K562 (cell line): ENCODE results near the gene ARMC9. TPM values are rescaled to one million over a fixed set of nuclear protein-coding genes. Genes with fewer than 3 reads are reported as not detected.
"Not testable (repeated sequence)": the region's sequence is repeated elsewhere in the genome, so short reads cannot be mapped to it uniquely, and the experiment has no call there.

ENCODE experiments used
- ATAC-seq: fragments of 200-7000 bp; cut with Tn5 transposase; 3 replicates; pipeline ENCODE4 v1.9.1; 2020; ENCODE audit warnings: moderate library complexity
- BruUV-seq: library from RNA; stranded (reverse); fragments of 400-500 nt; replicated peaks from 2 replicates; lab custom pipeline; 2021; lab: Mats Ljungman, UMichigan
- CTCF ChIA-PET: fragments of 300-600 bp; formaldehyde crosslinking; extraction: SDS; loops from one replicate; lab custom pipeline; 2021; ENCODE audit warnings: low intra/inter-chr PET ratio; lab: Yijun Ruan, JAX
- POLR2A ChIA-PET: fragments of 300-600, 350-650 bp; sonication (Branson Sonifier 250); formaldehyde crosslinking; extraction: SDS; loops from one replicate; lab custom pipeline; 2021; ENCODE audit warnings: antibody characterized with exemption, inconsistent platforms; lab: Yijun Ruan, JAX
- DNase-seq, 4 experiments: peaks; one replicate each; pipeline versions ENCODE4 v3.0.0 to v3.0.0-alpha.2; 2011 to 2018; ENCODE audit warnings: low spot score in 3 of 4, mixed read lengths in 3 of 4; ENCODE audit errors: extremely low read depth in 1 of 4
- FAIRE-seq: peaks from 2 replicates; lab custom pipeline; 2011; peaks lifted over from hg19 to GRCh38; lab: Jason Lieb, UNC
- H2AFZ ChIP-seq: 2 replicates; pipeline ENCODE4 v1.6.0; 2011; ENCODE audit warnings: low read depth, low read length, control low read depth, inconsistent platforms
- H3K27ac ChIP-seq: fragments of 200-600 bp; 3 replicates; pipeline ENCODE4 v1.8.0; 2011; ENCODE audit warnings: low read depth, mild to moderate bottlenecking, control low read depth, inconsistent platforms, low read length, moderate library complexity, mixed read lengths; ENCODE audit errors: extremely low read depth
- H3K27me3 ChIP-seq, 2 experiments: fragments of 300-600 bp in 1 of 2; 2 replicates in 1 of 2; 3 replicates in 1 of 2; pipeline versions ENCODE4 v1.6.0 to v1.8.0; 2011; ENCODE audit warnings: inconsistent platforms in 2 of 2, low read length in 2 of 2, mild to moderate bottlenecking in 1 of 2, mixed read lengths in 1 of 2, moderate library complexity in 1 of 2; ENCODE audit not compliant: control insufficient read depth in 2 of 2, insufficient read depth in 2 of 2
- H3K36me3 ChIP-seq: fragments of 300-600 bp; 3 replicates; pipeline ENCODE4 v1.8.0; 2011; ENCODE audit warnings: mild to moderate bottlenecking, low read length, inconsistent platforms; ENCODE audit not compliant: control insufficient read depth, insufficient read depth
- H3K4me1 ChIP-seq, 2 experiments: fragments of 200-600 bp in 1 of 2; replicated peaks in 1 of 2; 2 replicates in 1 of 2; 3 replicates in 1 of 2; pipeline versions ENCODE4 v1.5.1 to v1.8.0; 2011; ENCODE audit warnings: inconsistent platforms in 2 of 2, low read length in 2 of 2, mild to moderate bottlenecking in 1 of 2, mixed read lengths in 1 of 2, moderate library complexity in 1 of 2; ENCODE audit not compliant: control insufficient read depth in 2 of 2, insufficient read depth in 2 of 2
- H3K4me2 ChIP-seq: 2 replicates; pipeline ENCODE4 v1.6.1; 2011; ENCODE audit warnings: low read length, control low read depth, inconsistent platforms, mixed read lengths; ENCODE audit not compliant: insufficient read depth
- H3K4me3 ChIP-seq: fragments of 200-600 bp; sonication (generic), shearing (Covaris generic); 2 replicates; pipeline ENCODE4 v1.5.1; 2016; ENCODE audit warnings: control low read depth, inconsistent platforms
- H3K79me2 ChIP-seq: fragments of 200-600 bp; 3 replicates; pipeline ENCODE4 v1.8.0; 2011; ENCODE audit warnings: low read length, inconsistent platforms; ENCODE audit not compliant: control insufficient read depth, insufficient read depth
- H3K9ac ChIP-seq, 2 experiments: 2 replicates each; pipeline versions ENCODE4 v1.6.0 to v1.6.1; 2011; ENCODE audit warnings: low read depth in 2 of 2, low read length in 2 of 2, control low read depth in 1 of 2, inconsistent platforms in 1 of 2, mild to moderate bottlenecking in 1 of 2, mixed read lengths in 1 of 2; ENCODE audit not compliant: insufficient read depth in 1 of 2
- H3K9me1 ChIP-seq: one replicate; pipeline ENCODE4 v1.6.0; 2011; ENCODE audit warnings: inconsistent platforms, mild to moderate bottlenecking, low read length, moderate library complexity; ENCODE audit not compliant: control insufficient read depth, insufficient read depth
- H3K9me3 ChIP-seq: replicated peaks from 2 replicates; pipeline ENCODE4 v1.5.1; 2011; ENCODE audit warnings: low read depth, low read length, inconsistent platforms; ENCODE audit not compliant: control insufficient read depth, insufficient read depth
- H4K20me1 ChIP-seq: replicated peaks from 2 replicates; pipeline ENCODE4 v1.6.1; 2011; ENCODE audit warnings: low read length, inconsistent platforms, mixed read lengths; ENCODE audit not compliant: control insufficient read depth, insufficient read depth
- ASH1L ChIP-seq: fragments of 450-650 bp; IDR thresholded peaks from 2 replicates; pipeline ENCODE4 v1.6.1; 2018; ENCODE audit warnings: borderline replicate concordance, mild to moderate bottlenecking, low read depth; ENCODE audit not compliant: partially characterized antibody
- BHLHE40 ChIP-seq: IDR thresholded peaks from 2 replicates; pipeline ENCODE4 v1.6.1; 2011; ENCODE audit warnings: low read length, improper control_type of control experiment
- HNRNPLL ChIP-seq: fragments of 200-400 bp; formaldehyde crosslinking; IDR thresholded peaks from 2 replicates; pipeline ENCODE4 v1.6.1; 2017; ENCODE audit warnings: low read length, low read depth, mild to moderate bottlenecking; ENCODE audit not compliant: poor library complexity, severe bottlenecking
- KDM5B ChIP-seq: fragments of 200-600 bp; sonication (generic); IDR thresholded peaks from 2 replicates; pipeline ENCODE4 v1.6.1; 2012; ENCODE audit warnings: low read depth, mild to moderate bottlenecking, moderate library complexity, low read length, control low read depth, inconsistent platforms; ENCODE audit not compliant: insufficient replicate concordance
- NR2F6 ChIP-seq: fragments of 450-650 bp; formaldehyde crosslinking; IDR thresholded peaks from 2 replicates; pipeline ENCODE4 v1.4.0; 2020; ENCODE audit warnings: mild to moderate bottlenecking
- POLR2H ChIP-seq: IDR thresholded peaks from 2 replicates; pipeline ENCODE4 v1.6.1; 2016; ENCODE audit warnings: missing genetic modification characterization, low read depth, mild to moderate bottlenecking, control low read depth, missing compliant biosample characterization, moderate library complexity
- PPARD ChIP-seq: fragments of 250-450 bp; sonication (Bioruptor Pico); IDR thresholded peaks from 2 replicates; pipeline ENCODE4 v1.8.0; 2022; ENCODE audit warnings: inconsistent platforms, mild to moderate bottlenecking, moderate library complexity
- PTBP1 ChIP-seq: fragments of 200-400 bp; formaldehyde crosslinking; IDR thresholded peaks from 2 replicates; pipeline ENCODE4 v1.6.1; 2017; ENCODE audit warnings: low read depth, low read length
- RBFOX2 ChIP-seq: fragments of 200-400 bp; formaldehyde crosslinking; IDR thresholded peaks from 2 replicates; pipeline ENCODE4 v1.6.1; 2017; ENCODE audit warnings: low read depth, mild to moderate bottlenecking, low read length, moderate library complexity
- RBM22 ChIP-seq: fragments of 200-400 bp; formaldehyde crosslinking; IDR thresholded peaks from 2 replicates; pipeline ENCODE4 v1.6.1; 2018; ENCODE audit warnings: low read length, low read depth; ENCODE audit not compliant: poor library complexity, severe bottlenecking
- RFX1 ChIP-seq: fragments of 450-650 bp; IDR thresholded peaks from 2 replicates; pipeline ENCODE4 v1.6.1; 2016; ENCODE audit warnings: mild to moderate bottlenecking, moderate library complexity
- SUPT5H ChIP-seq: fragments of 450-650 bp; IDR thresholded peaks from 2 replicates; pipeline ENCODE4 v1.6.1; 2016
- ZNF354B ChIP-seq: fragments of 250-450 bp; sonication (Bioruptor Pico); IDR thresholded peaks from 2 replicates; pipeline ENCODE4 v1.4.0; 2020
- WGBS: fragments of 100-300 bp; shearing (Covaris generic); methylation state at CpG from one replicate; pipeline ENCODE4 v1.1.6; 2016; ENCODE audit warnings: low coverage, mixed read lengths; ENCODE audit not compliant: insufficient coverage; ENCODE audit errors: missing lambda C conversion rate; 5-methylcytosine and 5-hydroxymethylcytosine counted together
- in situ Hi-C: fragments of 300-500 bp; cut with MboI; formaldehyde crosslinking; loops from 4 replicates; pipeline ENCODE4 v1.15.0; 2018; ENCODE audit warnings: inconsistent platforms, mixed read lengths
- intact Hi-C: fragments of 100-400 bp; cut with micrococcal nuclease; formaldehyde crosslinking; loops from 2 replicates; pipeline ENCODE4 v1.14.2; 2022
- polyA plus RNA-seq, 8 experiments: library from polyadenylated mRNA; depleted of rRNA in 4 of 8; stranded (reverse) in 5 of 8; unstranded in 3 of 8; fragments of >200 nt; fragmentation: Nextera tagmentation in 2 of 8; fragmentation: Illumina TruSeq in 1 of 8; extraction: Ambion mirVana in 2 of 8; extraction: Trizol in 1 of 8; gene quantifications; 2 replicates each; pipeline versions ENCODE4 v1.2.1 to v1.2.3, GENCODE V29; 2011 to 2014; ENCODE audit warnings: inconsistent platforms in 1 of 8, missing spikeins in 1 of 8
- total RNA-seq, 7 experiments: library from RNA; depleted of rRNA in 6 of 7; stranded (reverse); fragments of >200 nt in 6 of 7; fragmentation: Illumina TruSeq in 2 of 7; extraction: Trizol in 2 of 7; gene quantifications; 2 replicates each; pipeline versions ENCODE4 v1.2.1 to v1.2.3, GENCODE V29; 2011 to 2021; ENCODE audit warnings: low replicate concordance in 1 of 7
- TF ChIP-seq, protein P1 (sequence below): fragments of 250-450 bp; sonication (Bioruptor Pico); IDR thresholded peaks from 2 replicates; pipeline ENCODE4 v1.5.0; 2022; ENCODE audit warnings: mild to moderate bottlenecking

ARMC9 gene
- total and polyA plus RNA-seq, 9 of the 15 experiments (the other 6 are each of a cell fraction or from before 2014, with no cell fraction given), result 0.36 to 2.3 (median 1.1) TPM

DNA sequence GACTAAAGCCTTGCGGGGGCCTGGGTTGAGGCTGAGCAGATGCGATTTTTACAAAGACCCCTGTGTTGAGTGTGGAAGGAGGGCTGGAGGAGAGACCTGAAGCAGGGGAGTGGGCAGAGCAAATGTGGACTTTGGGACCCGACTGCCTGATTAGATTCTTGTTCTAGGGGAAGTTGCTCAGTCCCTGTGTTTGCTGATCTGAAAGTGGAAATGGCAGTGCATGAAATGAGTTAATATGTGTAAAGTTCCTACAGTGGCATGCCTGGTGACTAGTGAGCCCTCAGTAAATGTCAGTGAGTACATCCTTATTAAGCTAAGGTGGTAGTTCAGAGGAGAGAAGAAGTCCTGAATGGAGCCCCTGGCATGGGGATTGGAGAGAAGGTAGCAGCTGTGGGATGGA is 52.3 kb downstream of the ARMC9 start:
- in situ Hi-C loops (no loop called here), intact Hi-C loops (no loop called here)
- 6% methylated on average over 3 of the region's 3 CpGs for WGBS
- POLR2A ChIA-PET, result no interaction called here
- TF ChIP-seq ASH1L (no peak), PTBP1 (no peak), KDM5B (no peak), POLR2H (no peak), PPARD (CRISPR knock-in tag) (no peak), SUPT5H (no peak), NR2F6 (CRISPR knock-in tag) (no peak), RFX1 (no peak), RBM22 (no peak), ZNF354B (CRISPR knock-in tag) (no peak), HNRNPLL (no peak), BHLHE40 (no peak), RBFOX2 (no peak)
- TF ChIP-seq, protein P1, sequence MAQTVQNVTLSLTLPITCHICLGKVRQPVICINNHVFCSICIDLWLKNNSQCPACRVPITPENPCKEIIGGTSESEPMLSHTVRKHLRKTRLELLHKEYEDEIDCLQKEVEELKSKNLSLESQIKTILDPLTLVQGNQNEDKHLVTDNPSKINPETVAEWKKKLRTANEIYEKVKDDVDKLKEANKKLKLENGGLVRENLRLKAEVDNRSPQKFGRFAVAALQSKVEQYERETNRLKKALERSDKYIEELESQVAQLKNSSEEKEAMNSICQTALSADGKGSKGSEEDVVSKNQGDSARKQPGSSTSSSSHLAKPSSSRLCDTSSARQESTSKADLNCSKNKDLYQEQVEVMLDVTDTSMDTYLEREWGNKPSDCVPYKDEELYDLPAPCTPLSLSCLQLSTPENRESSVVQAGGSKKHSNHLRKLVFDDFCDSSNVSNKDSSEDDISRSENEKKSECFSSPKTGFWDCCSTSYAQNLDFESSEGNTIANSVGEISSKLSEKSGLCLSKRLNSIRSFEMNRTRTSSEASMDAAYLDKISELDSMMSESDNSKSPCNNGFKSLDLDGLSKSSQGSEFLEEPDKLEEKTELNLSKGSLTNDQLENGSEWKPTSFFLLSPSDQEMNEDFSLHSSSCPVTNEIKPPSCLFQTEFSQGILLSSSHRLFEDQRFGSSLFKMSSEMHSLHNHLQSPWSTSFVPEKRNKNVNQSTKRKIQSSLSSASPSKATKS (CRISPR knock-in tag), result no peak
- CTCF ChIA-PET, result no interaction called here
- no peak for FAIRE-seq
- H3K9me3 ChIP-seq, result no peaks in the 10 kb centered on the region
- no peak overlapping the region for H3K4me2 ChIP-seq
- no peak for ATAC-seq
- no peak overlapping the region for H2AFZ ChIP-seq
- H3K4me1 ChIP-seq, result no peaks in the 10 kb centered on the region
- no peaks in the 10 kb centered on the region for H3K9me1 ChIP-seq
- H4K20me1 ChIP-seq, result no peaks in the 10 kb centered on the region
- no peaks in the 10 kb centered on the region for H3K79me2 ChIP-seq
- no peak for DNase-seq
- BruUV-seq, result no TSS peak
- H3K4me3 ChIP-seq, result no peak overlapping the region
- peaks cover 2 to 33% of the 10 kb centered on the region in 2 experiments; a peak in 3 of 5 replicates for H3K27me3 ChIP-seq
- H3K36me3 ChIP-seq, result no peaks in the 10 kb centered on the region
- no peak overlapping the region for H3K9ac ChIP-seq
- no peak overlapping the region for H3K27ac ChIP-seq

DNA sequence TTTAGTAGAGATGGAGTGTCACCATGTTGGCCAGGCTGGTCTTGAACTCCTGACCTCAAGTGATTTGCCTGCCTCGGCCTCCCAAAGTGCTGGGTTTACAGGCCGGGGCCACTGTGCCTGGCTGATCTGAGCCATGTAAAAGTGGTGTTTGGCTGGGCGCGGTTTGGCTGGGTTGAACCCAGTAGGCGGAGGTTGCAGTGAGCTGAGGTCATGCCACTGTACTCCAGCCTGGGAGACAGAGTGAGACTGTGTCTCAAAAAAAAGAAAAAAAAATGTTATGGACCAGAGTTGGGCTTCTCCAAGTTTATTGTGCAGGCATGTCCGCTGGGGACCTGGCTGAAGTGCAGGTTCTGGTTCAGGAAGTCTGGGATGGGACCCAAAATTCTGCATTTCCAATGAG is 54.9 kb downstream of the ARMC9 start:
- FAIRE-seq, DNase-seq, H3K4me3 ChIP-seq, H3K9me3 ChIP-seq, H2AFZ ChIP-seq, H3K9me1 ChIP-seq, intact Hi-C loops, ATAC-seq, H3K9ac ChIP-seq, H3K4me2 ChIP-seq, H3K79me2 ChIP-seq, H3K36me3 ChIP-seq, POLR2A ChIA-PET, H4K20me1 ChIP-seq, H3K4me1 ChIP-seq, H3K27ac ChIP-seq, in situ Hi-C loops, CTCF ChIA-PET, BruUV-seq: not testable (repeated sequence)
- H3K27me3 ChIP-seq, result peaks cover 3 to 37% of the 10 kb centered on the region in 2 experiments; a peak in 3 of 5 replicates
- WGBS, result 0% methylated on average over 2 of the region's 6 CpGs
